ENCODE results near the gene NUAK2. TPM values are rescaled to one million over a fixed set of nuclear protein-coding genes. Genes with fewer than 3 reads are reported as not detected.

The NUAK2 gene
- total RNA-seq, 2 experiments from 2014 or later: 5.3 to 9.1 TPM

DNA sequence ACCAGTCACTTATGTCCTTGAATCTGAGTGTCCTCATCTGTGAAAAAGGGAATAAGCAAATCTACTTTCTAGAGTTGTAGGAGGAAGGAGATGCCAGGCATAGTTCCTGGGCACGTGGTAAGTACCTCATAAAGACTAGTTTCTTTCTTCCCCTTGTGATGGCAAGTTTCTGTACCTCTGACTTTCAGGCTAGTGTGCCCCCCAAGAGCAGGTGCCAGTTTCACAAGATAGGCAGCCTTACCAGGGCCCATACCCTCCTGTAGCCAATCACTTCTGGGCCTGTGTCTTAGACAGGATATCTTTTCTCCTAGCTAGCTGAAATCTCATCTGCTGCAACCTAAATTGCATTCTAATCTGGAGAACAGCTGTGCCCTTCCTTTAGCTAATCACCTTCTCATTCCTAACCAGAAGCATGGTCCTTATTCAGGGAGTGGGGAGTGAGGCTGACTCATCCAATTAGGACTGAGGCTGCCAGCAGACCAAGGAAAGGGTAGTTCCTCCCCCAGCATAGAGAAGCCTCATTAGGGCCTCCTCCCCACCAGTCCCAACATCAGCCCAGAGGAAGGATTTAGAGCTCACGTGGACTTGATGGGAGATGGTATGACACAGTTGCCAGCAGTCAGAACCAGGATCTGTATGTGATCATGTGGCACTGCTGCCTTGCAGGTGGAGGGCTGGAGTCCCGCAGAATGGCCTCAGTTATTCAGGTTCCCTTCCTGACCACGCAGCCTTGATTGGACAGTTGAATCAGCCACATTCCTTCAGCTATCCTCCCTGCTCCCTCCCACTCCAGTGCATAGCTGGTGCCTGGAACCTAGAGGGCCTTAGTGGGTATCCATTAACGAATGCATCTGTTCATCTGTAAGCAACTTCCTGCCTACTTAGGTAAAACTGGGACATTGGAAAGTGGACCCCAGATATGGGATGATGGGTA is 27.3 kb upstream of the NUAK2 start:
- H4K20me1 ChIP-seq (ENCODE audit: insufficient read depth, low read length): no peaks in the 10 kb centered on the region
- H3K36me3 ChIP-seq (ENCODE audit: insufficient read depth, low read length): no peaks in the 10 kb centered on the region
- H3K27ac ChIP-seq (ENCODE audit: low read depth, low read length, poor library complexity, severe bottlenecking): no peak overlapping the region
- ChIA-PET CTCF (ENCODE audit: unreplicated experiment) (interaction anchor here (0.9 to 1.3 kb wide), 5 partner anchors 10 to 176 kb away, joined by 3 to 7 read pairs (median 3); no protein-coding TSS in a partner anchor), POLR2A (no interaction called here)
- peaks cover 27% of the 10 kb centered on the region for H3K4me1 ChIP-seq (ENCODE audit: insufficient read depth, low read length, poor library complexity, severe bottlenecking)
- intact Hi-C loops (cut with micrococcal nuclease; ENCODE audit: unreplicated experiment): no loop called here
- DNase-seq (ENCODE audit: low spot score): peak; percentile 46
- H3K79me2 ChIP-seq (ENCODE audit: insufficient read depth, low read depth, low read length): no peaks in the 10 kb centered on the region
- H3K4me3 ChIP-seq (ENCODE audit: low read depth, low read length, poor library complexity, severe bottlenecking): no peak overlapping the region
- H3K9me2 ChIP-seq (ENCODE audit: insufficient read depth, low read length): no peaks in the 10 kb centered on the region
- TF ChIP-seq, protein P1, sequence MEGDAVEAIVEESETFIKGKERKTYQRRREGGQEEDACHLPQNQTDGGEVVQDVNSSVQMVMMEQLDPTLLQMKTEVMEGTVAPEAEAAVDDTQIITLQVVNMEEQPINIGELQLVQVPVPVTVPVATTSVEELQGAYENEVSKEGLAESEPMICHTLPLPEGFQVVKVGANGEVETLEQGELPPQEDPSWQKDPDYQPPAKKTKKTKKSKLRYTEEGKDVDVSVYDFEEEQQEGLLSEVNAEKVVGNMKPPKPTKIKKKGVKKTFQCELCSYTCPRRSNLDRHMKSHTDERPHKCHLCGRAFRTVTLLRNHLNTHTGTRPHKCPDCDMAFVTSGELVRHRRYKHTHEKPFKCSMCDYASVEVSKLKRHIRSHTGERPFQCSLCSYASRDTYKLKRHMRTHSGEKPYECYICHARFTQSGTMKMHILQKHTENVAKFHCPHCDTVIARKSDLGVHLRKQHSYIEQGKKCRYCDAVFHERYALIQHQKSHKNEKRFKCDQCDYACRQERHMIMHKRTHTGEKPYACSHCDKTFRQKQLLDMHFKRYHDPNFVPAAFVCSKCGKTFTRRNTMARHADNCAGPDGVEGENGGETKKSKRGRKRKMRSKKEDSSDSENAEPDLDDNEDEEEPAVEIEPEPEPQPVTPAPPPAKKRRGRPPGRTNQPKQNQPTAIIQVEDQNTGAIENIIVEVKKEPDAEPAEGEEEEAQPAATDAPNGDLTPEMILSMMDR (conservative IDR thresholded peaks at IDR 0.05; ENCODE audit: low read length): no peak
- TF ChIP-seq EZH2phosphoT487 (IDR thresholded peaks at IDR 0.05; ENCODE audit: borderline replicate concordance, low read depth, low read length): no peak
- H3K4me2 ChIP-seq (ENCODE audit: low read length): peak overlapping the region; percentile 57
- H2AFZ ChIP-seq (ENCODE audit: low read length): peak overlapping the region; percentile 9; the same call in 1 of the 2 replicates
- H3K9me3 ChIP-seq (ENCODE audit: low read length): no peaks in the 10 kb centered on the region
- BruUV-seq (replicated peaks): no TSS peak

DNA sequence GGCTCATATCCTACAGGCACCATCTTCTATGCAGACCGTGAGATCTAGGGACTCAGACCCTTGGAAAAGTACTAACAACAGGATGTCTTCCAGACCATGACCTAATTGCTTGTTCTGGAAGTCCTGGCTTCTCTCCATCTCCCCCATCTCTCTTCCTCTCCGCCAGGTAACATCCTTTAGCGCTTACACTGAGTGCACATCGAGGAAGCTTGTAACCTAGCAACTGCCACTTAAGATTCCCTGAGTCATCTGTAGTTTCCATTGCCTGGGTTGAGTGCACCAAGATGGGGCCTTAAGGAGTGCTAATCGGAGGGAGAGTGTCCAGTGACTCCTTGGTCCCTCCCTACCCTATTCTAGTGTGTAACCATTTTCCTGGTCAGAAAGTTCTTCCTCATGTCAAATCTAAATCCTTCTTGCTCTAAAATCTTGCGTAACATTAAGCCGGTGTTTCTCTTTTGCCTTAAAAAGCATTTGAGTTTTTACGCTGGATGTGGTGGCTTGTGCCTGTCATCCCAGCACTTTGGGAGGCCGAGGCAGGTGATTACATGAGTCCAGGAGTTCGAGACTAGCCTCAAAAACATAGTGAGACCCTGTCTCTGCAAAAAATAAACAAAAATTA is 25.5 kb upstream of the NUAK2 start:
- H3K27ac ChIP-seq (ENCODE audit: low read depth, low read length, poor library complexity, severe bottlenecking): no peak overlapping the region
- intact Hi-C loops (cut with micrococcal nuclease; ENCODE audit: unreplicated experiment): no loop called here
- H3K79me2 ChIP-seq (ENCODE audit: insufficient read depth, low read depth, low read length): no peaks in the 10 kb centered on the region
- no peaks in the 10 kb centered on the region for H3K9me2 ChIP-seq (ENCODE audit: insufficient read depth, low read length)
- no peaks in the 10 kb centered on the region for H3K9me3 ChIP-seq (ENCODE audit: low read length)
- no peak overlapping the region for H2AFZ ChIP-seq (ENCODE audit: low read length)
- no peak overlapping the region for H3K4me3 ChIP-seq (ENCODE audit: low read depth, low read length, poor library complexity, severe bottlenecking)
- POLR2A ChIA-PET: interaction anchor here (0.6 kb wide), 1 partner anchor 82 kb away, joined by 3 read pairs; no protein-coding TSS in a partner anchor
- no peak overlapping the region for H3K4me2 ChIP-seq (ENCODE audit: low read length)
- DNase-seq (ENCODE audit: low spot score): no peak
- no peaks in the 10 kb centered on the region for H3K36me3 ChIP-seq (ENCODE audit: insufficient read depth, low read length)
- BruUV-seq (replicated peaks): no TSS peak
- H3K4me1 ChIP-seq (ENCODE audit: insufficient read depth, low read length, poor library complexity, severe bottlenecking): peaks cover 27% of the 10 kb centered on the region
- CTCF ChIA-PET (ENCODE audit: unreplicated experiment): no interaction called here
- no peaks in the 10 kb centered on the region for H4K20me1 ChIP-seq (ENCODE audit: insufficient read depth, low read length)
- TF ChIP-seq, protein P1 (conservative IDR thresholded peaks at IDR 0.05; ENCODE audit: low read length): no peak
- no peak for TF ChIP-seq EZH2phosphoT487 (IDR thresholded peaks at IDR 0.05; ENCODE audit: borderline replicate concordance, low read depth, low read length)

All from OCI-LY7 (cell line).